PC-3 (cell line): Measurements from ENCODE around the gene TBC1D8. TPM values are rescaled to one million over a fixed set of nuclear protein-coding genes. Genes with fewer than 3 reads are reported as not detected.

Experiments used
- ATAC-seq: fragments of 200-7000 bp; cut with Tn5 transposase; 2 replicates; pipeline ENCODE4 v1.9.1; 2020; ENCODE audit warnings: mild to moderate bottlenecking, moderate library complexity
- BruUV-seq: library from RNA; stranded (reverse); fragments of 400-500 nt; replicated peaks from 2 replicates; lab custom pipeline; 2021; lab: Mats Ljungman, UMichigan
- CTCF ChIA-PET: fragments of 300-600 bp; sonication (Branson Sonifier 250); formaldehyde crosslinking; loops from one replicate; lab custom pipeline; 2022; ENCODE audit warnings: antibody characterized with exemption; lab: Charles Lee
- POLR2A ChIA-PET: fragments of 300-600 bp; sonication (Branson Sonifier 250); formaldehyde crosslinking; loops from one replicate; lab custom pipeline; 2022; ENCODE audit warnings: antibody characterized with exemption; ENCODE audit not compliant: unreplicated experiment; lab: Charles Lee
- DNase-seq: peaks from one replicate; pipeline ENCODE4 v3.0.0-alpha.2; 2015
- H2AFZ ChIP-seq: fragments of 300-600 bp; sonication (generic); 2 replicates; pipeline ENCODE4 v1.6.0; 2016; ENCODE audit warnings: antibody characterized with exemption, low read length
- H3F3A ChIP-seq: fragments of 300-600 bp; sonication (generic); one replicate; pipeline ENCODE4 v1.6.0; 2017; ENCODE audit warnings: antibody characterized with exemption, low read length, control low read depth, mild to moderate bottlenecking; ENCODE audit not compliant: unreplicated experiment
- H3K27ac ChIP-seq: fragments of 300-600 bp; sonication (generic); 2 replicates; pipeline ENCODE4 v1.5.1; 2016; ENCODE audit warnings: mild to moderate bottlenecking, low read length
- H3K27me3 ChIP-seq: fragments of 300-600 bp; sonication (generic); 2 replicates; pipeline ENCODE4 v1.6.1; 2016; ENCODE audit warnings: low read length, mixed read lengths
- H3K36me3 ChIP-seq: fragments of 300-600 bp; sonication (generic); 2 replicates; pipeline ENCODE4 v1.6.1; 2016; ENCODE audit warnings: low read depth, mixed run types, low read length, mixed read lengths
- H3K4me1 ChIP-seq: fragments of 300-600 bp; sonication (generic); 2 replicates; pipeline ENCODE4 v1.5.1; 2016; ENCODE audit warnings: low read length; ENCODE audit not compliant: insufficient read depth
- H3K4me2 ChIP-seq: fragments of 300-600 bp; sonication (generic); 2 replicates; pipeline ENCODE4 v1.6.0; 2016; ENCODE audit warnings: low read length
- H3K4me3 ChIP-seq: fragments of 300-600 bp; sonication (generic); 2 replicates; pipeline ENCODE4 v1.5.1; 2016; ENCODE audit warnings: mild to moderate bottlenecking, low read length, mixed read lengths
- H3K79me2 ChIP-seq: fragments of 300-600 bp; sonication (generic); 2 replicates; pipeline ENCODE4 v1.6.1; 2017; ENCODE audit warnings: low read length, mixed read lengths
- H3K9ac ChIP-seq: fragments of 300-600 bp; sonication (generic); 2 replicates; pipeline ENCODE4 v1.6.0; 2016; ENCODE audit warnings: mild to moderate bottlenecking, low read length
- H3K9me2 ChIP-seq: fragments of 300-600 bp; sonication (generic); replicated peaks from 2 replicates; pipeline ENCODE4 v1.6.1; 2016; ENCODE audit warnings: mixed run types, low read length, mixed read lengths
- H3K9me3 ChIP-seq: fragments of 300-600 bp; sonication (generic); 2 replicates; pipeline ENCODE4 v1.6.1; 2016; ENCODE audit warnings: low read length, mixed read lengths
- H4K20me1 ChIP-seq: fragments of 300-600 bp; sonication (generic); 2 replicates; pipeline ENCODE4 v1.6.1; 2016; ENCODE audit warnings: low read length, mixed read lengths
- CTCF ChIP-seq: fragments of 300-600 bp; sonication (generic); conservative IDR thresholded peaks from 2 replicates; pipeline ENCODE4 v1.5.1; 2017; ENCODE audit warnings: antibody characterized with exemption, low read depth, mild to moderate bottlenecking, low read length
- EZH2 ChIP-seq: fragments of 300-600 bp; sonication (generic); IDR thresholded peaks from one replicate; pipeline ENCODE4 v1.6.1; 2017; ENCODE audit warnings: antibody characterized with exemption, mild to moderate bottlenecking, low read length; ENCODE audit not compliant: unreplicated experiment
- EZH2phosphoT487 ChIP-seq: fragments of 300-600 bp; sonication (generic); IDR thresholded peaks from 2 replicates; pipeline ENCODE4 v1.6.1; 2018; ENCODE audit warnings: mild to moderate bottlenecking, antibody characterized with exemption, low read length, borderline replicate concordance
- intact Hi-C: fragments of 100-400 bp; cut with micrococcal nuclease; formaldehyde crosslinking; loops from 2 replicates; pipeline ENCODE4 v1.9.0; 2023
- total RNA-seq: library from RNA; depleted of rRNA; stranded (reverse); fragments of >200 nt; gene quantifications from 2 replicates; pipeline ENCODE4 v1.2.3, GENCODE V29; 2014

Gene TBC1D8
- total RNA-seq, 1 experiment from 2014 or later = 39.7 TPM

GRCh38 chr2:101038455-101039255 is 112.5 kb downstream of the TBC1D8 start:
- no peaks in the 10 kb centered on the region for H4K20me1 ChIP-seq
- BruUV-seq = no TSS peak
- intact Hi-C loops = loop anchor here (5.0 kb wide), 1 partner anchor 74 kb away; no protein-coding TSS in a partner anchor
- peaks cover 30% of the 10 kb centered on the region; the same call in 1 of the 2 replicates for H3K36me3 ChIP-seq
- H3K4me1 ChIP-seq = no peaks in the 10 kb centered on the region
- no peak overlapping the region for H3K27ac ChIP-seq
- no peak overlapping the region for H3K9ac ChIP-seq
- ChIA-PET CTCF (no interaction called here), POLR2A (no interaction called here)
- no peaks in the 10 kb centered on the region for H3K9me3 ChIP-seq
- H3K4me3 ChIP-seq = no peak overlapping the region
- no peaks in the 10 kb centered on the region for H3K79me2 ChIP-seq
- DNase-seq = peak; percentile 44
- H2AFZ ChIP-seq = no peak overlapping the region
- peak; percentile 50; the same call in 1 of the 2 replicates for ATAC-seq
- TF ChIP-seq CTCF (peak; percentile 84), EZH2 (no peak)
- no peaks in the 10 kb centered on the region for H3F3A ChIP-seq
- no peaks in the 10 kb centered on the region for H3K27me3 ChIP-seq
- H3K9me2 ChIP-seq = no peaks in the 10 kb centered on the region
- H3K4me2 ChIP-seq = no peak overlapping the region

- ChIA-PET CTCF (interaction anchor here (0.6 to 1.0 kb wide), 3 partner anchors 116 to 222 kb away, joined by 3 to 6 read pairs (median 3); no protein-coding TSS in a partner anchor), POLR2A (interaction anchor here (0.5 to 0.6 kb wide), 2 partner anchors 89 to 98 kb away, joined by 3 read pairs; no protein-coding TSS in a partner anchor)
- Histone ChIP-seq H2AFZ (no peak overlapping the region), H3K36me3 (peaks cover 38% of the 10 kb centered on the region; the same call in 1 of the 2 replicates), H3K27me3 (no peaks in the 10 kb centered on the region), H3K27ac (no peak overlapping the region), H3K4me2 (no peak overlapping the region), H3K4me3 (no peak overlapping the region), H3K9me3 (no peaks in the 10 kb centered on the region), H3K4me1 (no peaks in the 10 kb centered on the region), H3K9ac (no peak overlapping the region), H3K79me2 (no peaks in the 10 kb centered on the region), H4K20me1 (no peaks in the 10 kb centered on the region), H3F3A (no peaks in the 10 kb centered on the region), H3K9me2 (no peaks in the 10 kb centered on the region)
- TF ChIP-seq EZH2phosphoT487 = no peak
- no peak for TF ChIP-seq EZH2
- no peak for TF ChIP-seq CTCF
- intact Hi-C loops = loop anchor here (5.0 kb wide), 1 partner anchor 75 kb away; no protein-coding TSS in a partner anchor
- DNase-seq = no peak
- ATAC-seq = no peak
- BruUV-seq = no TSS peak
Observed at GRCh38 chr2:101037161-101037755, 113.9 kb downstream of the TBC1D8 start.
